ENCODE results near the gene DGCR2. TPM values are rescaled to one million over a fixed set of nuclear protein-coding genes. Genes with fewer than 3 reads are reported as not detected.

The DGCR2 gene
- total RNA-seq, 1 experiment from 2014 or later: 18.6 TPM

GRCh38 chr22:18997925-18998315, 124.3 kb downstream of the DGCR2 start:
- Histone ChIP-seq H3K4me1 (ENCODE audit: low read length) (no peaks in the 10 kb centered on the region), H3K9me2 (replicated peaks; ENCODE audit: insufficient read depth, low read length) (no peaks in the 10 kb centered on the region), H2AFZ (ENCODE audit: low read length) (no peak overlapping the region), H3K9ac (ENCODE audit: low read length) (no peak overlapping the region), H3K4me3 (ENCODE audit: low read length) (no peak overlapping the region), H3K27ac (ENCODE audit: low read length) (no peak overlapping the region), H3K9me3 (ENCODE audit: low read length) (no peaks in the 10 kb centered on the region), H4K20me1 (ENCODE audit: insufficient read depth, low read depth, low read length) (no peaks in the 10 kb centered on the region), H3K27me3 (ENCODE audit: low read length) (no peaks in the 10 kb centered on the region), H3K36me3 (ENCODE audit: insufficient read depth, low read length) (no peaks in the 10 kb centered on the region), H3K79me2 (ENCODE audit: low read length) (no peaks in the 10 kb centered on the region), H3K4me2 (ENCODE audit: low read depth, low read length, poor library complexity, severe bottlenecking) (no peak overlapping the region)
- DNase-seq: no peak

GRCh38 chr22:18997306-18997924, 124.8 kb downstream of the DGCR2 start:
- DNase-seq: no peak
- H4K20me1 ChIP-seq (ENCODE audit: insufficient read depth, low read depth, low read length): no peaks in the 10 kb centered on the region
- no peaks in the 10 kb centered on the region for H3K36me3 ChIP-seq (ENCODE audit: insufficient read depth, low read length)
- no peaks in the 10 kb centered on the region for H3K79me2 ChIP-seq (ENCODE audit: low read length)
- no peaks in the 10 kb centered on the region for H3K9me3 ChIP-seq (ENCODE audit: low read length)
- H3K4me1 ChIP-seq (ENCODE audit: low read length): no peaks in the 10 kb centered on the region
- no peak overlapping the region for H3K4me3 ChIP-seq (ENCODE audit: low read length)
- no peaks in the 10 kb centered on the region for H3K9me2 ChIP-seq (replicated peaks; ENCODE audit: insufficient read depth, low read length)
- no peak overlapping the region for H3K27ac ChIP-seq (ENCODE audit: low read length)
- H2AFZ ChIP-seq (ENCODE audit: low read length): no peak overlapping the region
- H3K4me2 ChIP-seq (ENCODE audit: low read depth, low read length, poor library complexity, severe bottlenecking): no peak overlapping the region
- no peak overlapping the region for H3K9ac ChIP-seq (ENCODE audit: low read length)
- no peaks in the 10 kb centered on the region for H3K27me3 ChIP-seq (ENCODE audit: low read length)

- Histone ChIP-seq H3K9me3 (ENCODE audit: low read length) (no peaks in the 10 kb centered on the region), H2AFZ (ENCODE audit: low read length) (no peak overlapping the region), H4K20me1 (ENCODE audit: insufficient read depth, low read depth, low read length) (no peaks in the 10 kb centered on the region), H3K36me3 (ENCODE audit: insufficient read depth, low read length) (no peaks in the 10 kb centered on the region), H3K79me2 (ENCODE audit: low read length) (no peaks in the 10 kb centered on the region), H3K27me3 (ENCODE audit: low read length) (no peaks in the 10 kb centered on the region), H3K4me1 (ENCODE audit: low read length) (no peaks in the 10 kb centered on the region), H3K27ac (ENCODE audit: low read length) (no peak overlapping the region), H3K9me2 (replicated peaks; ENCODE audit: insufficient read depth, low read length) (no peaks in the 10 kb centered on the region), H3K4me2 (ENCODE audit: low read depth, low read length, poor library complexity, severe bottlenecking) (no peak overlapping the region), H3K9ac (ENCODE audit: low read length) (no peak overlapping the region), H3K4me3 (ENCODE audit: low read length) (no peak overlapping the region)
- DNase-seq: no peak
Measured at GRCh38 chr22:18996376-18996900, 125.8 kb downstream of the DGCR2 start.

GRCh38 chr22:18995327-18995711, 126.9 kb downstream of the DGCR2 start:
- Histone ChIP-seq H3K79me2 (ENCODE audit: low read length) (no peaks in the 10 kb centered on the region), H3K9me2 (replicated peaks; ENCODE audit: insufficient read depth, low read length) (no peaks in the 10 kb centered on the region), H3K4me3 (ENCODE audit: low read length) (no peak overlapping the region), H4K20me1 (ENCODE audit: insufficient read depth, low read depth, low read length) (no peaks in the 10 kb centered on the region), H3K4me1 (ENCODE audit: low read length) (no peaks in the 10 kb centered on the region), H2AFZ (ENCODE audit: low read length) (no peak overlapping the region), H3K4me2 (ENCODE audit: low read depth, low read length, poor library complexity, severe bottlenecking) (no peak overlapping the region), H3K27ac (ENCODE audit: low read length) (no peak overlapping the region), H3K27me3 (ENCODE audit: low read length) (no peaks in the 10 kb centered on the region), H3K9ac (ENCODE audit: low read length) (no peak overlapping the region), H3K36me3 (ENCODE audit: insufficient read depth, low read length) (no peaks in the 10 kb centered on the region), H3K9me3 (ENCODE audit: low read length) (no peaks in the 10 kb centered on the region)
- DNase-seq: no peak

GRCh38 chr22:18994701-18995326, 127.4 kb downstream of the DGCR2 start:
- H3K27ac ChIP-seq (ENCODE audit: low read length): no peak overlapping the region
- no peak overlapping the region for H2AFZ ChIP-seq (ENCODE audit: low read length)
- H3K4me2 ChIP-seq (ENCODE audit: low read depth, low read length, poor library complexity, severe bottlenecking): no peak overlapping the region
- H3K79me2 ChIP-seq (ENCODE audit: low read length): no peaks in the 10 kb centered on the region
- no peaks in the 10 kb centered on the region for H3K36me3 ChIP-seq (ENCODE audit: insufficient read depth, low read length)
- no peak overlapping the region for H3K4me3 ChIP-seq (ENCODE audit: low read length)
- H3K9me2 ChIP-seq (replicated peaks; ENCODE audit: insufficient read depth, low read length): no peaks in the 10 kb centered on the region
- H3K9me3 ChIP-seq (ENCODE audit: low read length): no peaks in the 10 kb centered on the region
- H4K20me1 ChIP-seq (ENCODE audit: insufficient read depth, low read depth, low read length): no peaks in the 10 kb centered on the region
- no peak for DNase-seq
- no peak overlapping the region for H3K9ac ChIP-seq (ENCODE audit: low read length)
- H3K27me3 ChIP-seq (ENCODE audit: low read length): no peaks in the 10 kb centered on the region
- no peaks in the 10 kb centered on the region for H3K4me1 ChIP-seq (ENCODE audit: low read length)

GRCh38 chr22:18994056-18994455, 128.2 kb downstream of the DGCR2 start:
- H3K4me2 ChIP-seq (ENCODE audit: low read depth, low read length, poor library complexity, severe bottlenecking): no peak overlapping the region
- DNase-seq: no peak
- H2AFZ ChIP-seq (ENCODE audit: low read length): no peak overlapping the region
- no peak overlapping the region for H3K9ac ChIP-seq (ENCODE audit: low read length)
- no peaks in the 10 kb centered on the region for H3K36me3 ChIP-seq (ENCODE audit: insufficient read depth, low read length)
- no peaks in the 10 kb centered on the region for H4K20me1 ChIP-seq (ENCODE audit: insufficient read depth, low read depth, low read length)
- no peaks in the 10 kb centered on the region for H3K9me3 ChIP-seq (ENCODE audit: low read length)
- no peaks in the 10 kb centered on the region for H3K4me1 ChIP-seq (ENCODE audit: low read length)
- H3K79me2 ChIP-seq (ENCODE audit: low read length): no peaks in the 10 kb centered on the region
- H3K27ac ChIP-seq (ENCODE audit: low read length): no peak overlapping the region
- H3K27me3 ChIP-seq (ENCODE audit: low read length): no peaks in the 10 kb centered on the region
- no peak overlapping the region for H3K4me3 ChIP-seq (ENCODE audit: low read length)
- no peaks in the 10 kb centered on the region for H3K9me2 ChIP-seq (replicated peaks; ENCODE audit: insufficient read depth, low read length)

GRCh38 chr22:18992543-18993198, 129.5 kb downstream of the DGCR2 start:
- no peak overlapping the region for H3K4me3 ChIP-seq (ENCODE audit: low read length)
- H3K79me2 ChIP-seq (ENCODE audit: low read length): no peaks in the 10 kb centered on the region
- no peaks in the 10 kb centered on the region for H3K36me3 ChIP-seq (ENCODE audit: insufficient read depth, low read length)
- no peak overlapping the region for H3K27ac ChIP-seq (ENCODE audit: low read length)
- H3K27me3 ChIP-seq (ENCODE audit: low read length): no peaks in the 10 kb centered on the region
- H2AFZ ChIP-seq (ENCODE audit: low read length): no peak overlapping the region
- DNase-seq: no peak
- no peak overlapping the region for H3K4me2 ChIP-seq (ENCODE audit: low read depth, low read length, poor library complexity, severe bottlenecking)
- H3K4me1 ChIP-seq (ENCODE audit: low read length): no peaks in the 10 kb centered on the region
- no peaks in the 10 kb centered on the region for H3K9me2 ChIP-seq (replicated peaks; ENCODE audit: insufficient read depth, low read length)
- no peak overlapping the region for H3K9ac ChIP-seq (ENCODE audit: low read length)
- H4K20me1 ChIP-seq (ENCODE audit: insufficient read depth, low read depth, low read length): no peaks in the 10 kb centered on the region
- no peaks in the 10 kb centered on the region for H3K9me3 ChIP-seq (ENCODE audit: low read length)

- H3K27me3 ChIP-seq (ENCODE audit: low read length): no peaks in the 10 kb centered on the region
- H3K4me1 ChIP-seq (ENCODE audit: low read length): no peaks in the 10 kb centered on the region
- H3K4me3 ChIP-seq (ENCODE audit: low read length): no peak overlapping the region
- no peak overlapping the region for H2AFZ ChIP-seq (ENCODE audit: low read length)
- H3K4me2 ChIP-seq (ENCODE audit: low read depth, low read length, poor library complexity, severe bottlenecking): no peak overlapping the region
- no peak overlapping the region for H3K9ac ChIP-seq (ENCODE audit: low read length)
- no peaks in the 10 kb centered on the region for H3K36me3 ChIP-seq (ENCODE audit: insufficient read depth, low read length)
- no peak for DNase-seq
- H3K9me2 ChIP-seq (replicated peaks; ENCODE audit: insufficient read depth, low read length): no peaks in the 10 kb centered on the region
- no peaks in the 10 kb centered on the region for H3K9me3 ChIP-seq (ENCODE audit: low read length)
- H4K20me1 ChIP-seq (ENCODE audit: insufficient read depth, low read depth, low read length): no peaks in the 10 kb centered on the region
- no peak overlapping the region for H3K27ac ChIP-seq (ENCODE audit: low read length)
- no peaks in the 10 kb centered on the region for H3K79me2 ChIP-seq (ENCODE audit: low read length)
Measured at GRCh38 chr22:18991821-18992442, 130.3 kb downstream of the DGCR2 start.

Measured in Karpas-422 (cell line).